Stimulated activated CD4-positive, alpha-beta T cell treated with anti-CD3 and anti-CD28 coated beads, Interleukin-4, amount 100 ng/mL, for 4 hours (primary cell): Measurements from ENCODE around the gene TREM1.

Source experiments
- DNase-seq, 2 experiments: peaks; one replicate each; pipeline ENCODE4 v3.0.0-alpha.2; 2020

The TREM1 gene

DNA sequence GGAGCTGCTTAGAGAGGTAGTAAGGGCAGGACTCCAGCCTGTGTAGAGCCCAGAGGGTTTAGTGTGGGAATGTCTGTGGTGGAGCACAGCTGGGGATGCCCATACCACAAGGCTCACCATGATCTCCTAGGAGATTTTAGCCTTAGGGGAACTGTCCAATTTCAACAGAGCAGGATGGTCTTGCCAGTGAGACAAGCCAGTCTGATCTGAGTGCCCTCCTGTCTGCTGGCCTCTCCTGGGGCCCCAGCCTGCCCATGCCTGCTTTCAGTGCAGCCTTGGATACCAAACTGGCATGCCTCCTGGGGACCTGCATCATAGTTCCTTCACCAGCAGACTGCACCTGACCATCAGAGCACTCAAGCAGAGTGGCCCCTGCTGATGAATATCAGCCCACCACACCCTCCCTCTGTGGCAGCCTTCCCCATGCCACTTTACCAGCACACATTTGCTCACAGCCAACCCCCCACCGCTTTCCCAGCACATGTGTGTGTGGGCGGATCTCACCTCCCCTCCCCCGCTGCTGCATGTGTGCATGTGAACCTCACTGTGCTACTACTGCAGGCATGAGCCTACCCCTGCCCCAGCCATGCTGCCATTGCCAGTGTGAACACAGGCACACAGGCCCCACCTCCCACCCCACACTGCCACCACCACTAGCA lies 7.9 kb upstream of the TREM1 start:
- DNase-seq, result peak in 1 of 2 experiments; percentile 31

DNA sequence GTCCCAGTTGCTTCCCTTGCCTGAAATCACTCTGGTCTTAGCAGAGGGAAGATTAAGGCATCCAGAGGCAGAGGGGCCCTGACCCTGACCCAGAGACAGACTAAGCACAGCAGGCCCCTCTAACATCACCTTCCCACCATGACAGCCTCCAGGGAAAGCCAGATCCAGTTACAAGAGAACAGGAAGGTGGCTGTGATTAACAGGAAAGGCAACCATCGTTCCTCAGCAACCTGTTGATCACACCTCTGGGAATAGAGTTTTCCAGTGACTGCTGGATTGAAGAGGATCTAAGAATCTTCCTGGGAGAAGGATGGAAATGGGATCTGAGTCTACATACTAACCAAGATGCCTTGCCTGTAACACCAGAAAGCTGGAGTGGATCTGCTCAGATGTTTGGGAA lies 5.2 kb upstream of the TREM1 start:
- DNase-seq, result no peak

DNA sequence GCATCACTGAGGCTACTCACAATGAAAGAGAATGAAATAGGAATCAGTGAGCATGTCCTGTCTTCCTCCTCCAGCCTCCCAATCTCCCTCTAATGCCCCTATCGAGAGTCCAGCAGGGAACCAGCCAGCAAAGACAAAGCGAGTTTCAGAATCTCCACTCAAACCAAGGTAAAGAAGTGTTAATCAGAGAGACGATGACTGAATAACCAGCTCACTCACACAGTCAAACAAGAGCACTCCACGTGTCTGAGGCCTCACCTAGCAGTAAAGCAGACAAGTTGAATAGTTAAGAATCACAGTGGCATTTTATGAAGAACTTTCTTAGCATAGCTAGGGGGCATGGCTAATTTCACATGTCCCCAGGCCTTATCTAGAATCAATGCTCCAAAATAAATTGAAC lies 3.3 kb upstream of the TREM1 start:
- DNase-seq, result no peak

DNA sequence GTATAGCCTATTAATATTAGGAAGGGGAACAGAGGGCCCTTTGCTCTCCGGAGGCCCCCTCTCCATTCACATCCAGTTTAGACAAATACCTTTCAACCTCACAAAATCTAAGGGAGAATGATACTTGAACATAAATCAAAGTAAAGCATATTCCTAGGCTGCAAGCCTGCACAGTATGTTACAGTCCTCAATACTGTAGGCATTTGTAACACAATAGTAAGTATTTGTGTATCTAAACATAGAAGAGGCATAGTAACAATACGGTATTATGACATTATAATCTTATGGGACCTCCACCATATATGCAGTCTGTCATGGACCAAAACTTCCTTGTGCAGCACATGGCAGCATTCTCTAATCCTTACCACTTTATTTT lies 2.3 kb upstream of the TREM1 start:
- no peak for DNase-seq

DNA sequence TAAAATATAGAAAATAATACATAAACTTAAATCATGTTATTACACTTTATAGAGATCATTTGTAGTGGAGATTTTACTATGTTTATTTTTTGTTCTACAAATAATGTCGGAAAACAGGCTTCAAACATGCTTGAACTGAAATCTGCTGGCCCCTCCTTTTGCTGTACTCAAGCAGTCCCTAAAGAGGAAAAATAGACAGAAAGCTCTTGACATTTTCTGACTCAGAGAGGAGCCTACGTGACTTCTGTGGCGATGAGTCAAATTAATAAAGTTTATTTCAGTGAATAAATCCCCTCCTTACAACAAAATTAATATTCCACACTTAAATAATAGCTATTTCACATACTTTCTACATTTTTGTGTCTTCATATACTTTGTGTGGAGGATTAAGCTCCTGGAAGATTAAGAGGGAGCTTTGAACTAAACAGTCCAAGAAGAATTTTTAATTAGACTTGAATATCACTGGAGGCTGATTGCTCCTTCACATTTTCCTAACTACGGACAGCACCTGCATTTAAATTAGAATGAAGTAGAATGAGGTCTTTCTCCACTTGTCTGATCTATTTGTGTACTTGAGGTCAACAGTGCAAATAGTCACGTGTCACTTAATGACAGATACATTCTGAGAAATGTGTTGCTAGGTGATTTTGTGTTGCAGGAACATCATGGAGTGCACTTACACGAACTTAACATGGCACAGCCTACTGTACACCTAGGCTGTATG lies 1.7 kb upstream of the TREM1 start:
- DNase-seq, result no peak

DNA sequence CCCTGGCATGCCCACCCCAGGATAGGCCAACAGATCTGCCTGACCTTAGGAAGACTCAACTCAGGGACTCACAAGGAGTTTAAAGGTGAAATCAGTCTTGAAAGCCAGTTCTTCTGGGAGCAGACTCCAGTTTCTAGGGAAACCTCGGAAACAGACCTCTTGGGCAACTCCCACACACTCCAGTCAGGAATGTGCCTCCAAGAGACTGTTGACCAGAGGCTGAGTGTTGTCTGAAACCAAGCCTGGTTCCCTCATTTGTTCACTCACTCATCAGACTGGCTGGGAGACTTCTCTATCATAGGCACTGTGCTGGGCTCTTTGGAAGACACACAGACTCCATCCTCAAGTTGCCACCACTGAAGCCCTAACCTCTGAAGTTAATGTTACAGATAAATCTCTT lies 1.8 kb downstream of the TREM1 start:
- DNase-seq, result no peak

DNA sequence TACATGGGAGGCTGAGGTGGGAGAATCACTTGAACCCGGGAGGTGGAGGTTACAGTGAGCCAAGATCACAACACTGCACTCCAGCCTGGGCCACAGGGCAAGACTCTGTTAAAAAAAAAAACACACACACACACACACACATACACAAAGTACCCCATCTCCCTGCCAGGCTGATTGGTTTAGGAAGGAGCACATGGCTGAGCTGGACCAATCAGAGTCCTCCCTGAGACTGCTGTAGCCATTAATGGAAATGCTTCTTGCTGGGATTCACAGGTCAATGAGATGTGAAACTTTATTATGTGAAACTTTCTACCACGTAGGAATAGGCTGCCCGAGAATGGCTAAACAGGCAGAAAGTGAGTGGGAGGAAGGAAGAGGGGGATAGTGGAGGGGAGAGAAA lies 2.9 kb downstream of the TREM1 start:
- no peak for DNase-seq

DNA sequence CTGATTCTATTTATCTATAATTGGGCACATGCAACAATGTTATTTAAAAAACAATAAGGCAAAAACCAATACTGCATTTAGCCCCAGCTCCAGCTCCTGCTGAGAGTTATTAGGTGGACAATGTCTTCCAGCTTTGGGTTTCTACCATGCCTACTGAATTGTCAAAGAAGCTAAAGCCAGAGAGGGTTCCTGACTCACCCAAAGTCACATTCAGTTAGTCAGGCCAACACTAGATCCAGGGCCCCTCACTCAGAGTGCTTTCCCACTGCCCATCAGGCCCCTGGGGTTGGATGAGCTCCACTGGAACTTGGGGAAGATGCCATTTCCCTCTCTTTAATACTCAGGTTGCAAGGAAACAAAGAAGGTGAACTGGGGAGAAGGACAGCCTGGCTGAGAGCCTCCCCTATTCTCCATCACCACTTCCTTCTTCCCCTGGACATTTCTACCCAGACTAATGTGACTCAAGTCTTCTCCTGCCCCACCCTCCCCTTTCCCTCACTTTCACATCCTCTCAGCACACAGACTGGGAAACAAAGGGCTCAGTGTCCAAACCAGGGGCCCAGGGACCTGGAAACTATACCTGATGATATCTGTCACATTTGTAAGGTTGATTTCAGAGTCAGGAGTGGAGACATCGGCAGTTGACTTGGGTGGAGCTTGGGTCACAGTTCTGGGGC lies 6.0 kb downstream of the TREM1 start:
- no peak for DNase-seq

DNA sequence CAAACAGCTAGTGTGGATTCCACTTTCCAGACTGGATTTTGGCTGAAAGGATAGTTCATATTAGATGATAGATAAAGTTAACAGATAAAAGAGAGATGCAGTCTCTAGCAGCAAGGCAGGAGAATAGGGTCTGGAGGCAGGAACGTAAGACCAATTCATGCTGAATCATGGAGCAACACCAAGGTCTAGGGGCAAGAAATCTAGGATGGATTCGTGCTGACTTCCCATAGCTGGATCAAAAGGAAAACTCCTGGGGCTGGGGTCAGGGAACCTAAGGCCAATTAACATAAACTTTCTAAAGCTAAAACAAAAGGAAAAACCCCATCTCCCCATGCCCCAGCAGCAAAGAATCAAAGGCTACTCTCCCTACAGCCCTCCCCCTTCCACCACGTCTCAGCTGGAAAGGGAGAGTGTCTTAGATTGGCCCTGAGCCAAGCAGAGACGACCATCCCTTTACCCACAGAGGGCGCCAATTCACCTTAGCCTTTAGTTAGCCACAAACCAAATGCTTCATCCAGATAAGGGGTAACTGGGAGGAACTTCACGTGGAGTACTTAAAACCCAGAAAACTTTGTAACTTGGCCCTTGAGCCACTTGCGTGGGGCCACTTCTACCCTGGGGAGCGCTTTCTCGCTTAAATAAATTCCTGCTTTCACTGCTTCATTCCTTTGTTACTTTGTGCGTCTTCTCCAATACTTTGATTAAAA lies 7.6 kb downstream of the TREM1 start:
- DNase-seq, result peak; percentile 48 to 69

DNA sequence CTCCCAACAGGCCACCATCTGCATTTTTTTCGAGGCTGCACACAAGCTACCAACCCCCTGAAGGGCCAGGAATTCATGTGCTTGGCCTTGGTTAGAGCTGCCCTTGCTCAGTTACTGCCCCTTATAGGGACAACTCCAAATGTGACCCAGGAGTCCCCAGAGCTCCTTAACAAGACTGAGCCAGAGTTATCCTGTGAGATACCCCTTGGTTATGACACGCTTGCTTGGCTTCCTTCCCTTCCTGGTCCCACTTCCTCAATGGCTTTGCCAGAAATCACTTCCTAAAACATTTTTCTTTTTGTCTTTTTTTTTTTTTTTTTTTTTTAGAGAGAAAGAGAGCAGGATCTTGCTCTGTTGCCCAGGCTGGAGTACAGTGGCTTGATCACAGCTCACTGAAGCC lies 8.9 kb downstream of the TREM1 start:
- no peak for DNase-seq

DNA sequence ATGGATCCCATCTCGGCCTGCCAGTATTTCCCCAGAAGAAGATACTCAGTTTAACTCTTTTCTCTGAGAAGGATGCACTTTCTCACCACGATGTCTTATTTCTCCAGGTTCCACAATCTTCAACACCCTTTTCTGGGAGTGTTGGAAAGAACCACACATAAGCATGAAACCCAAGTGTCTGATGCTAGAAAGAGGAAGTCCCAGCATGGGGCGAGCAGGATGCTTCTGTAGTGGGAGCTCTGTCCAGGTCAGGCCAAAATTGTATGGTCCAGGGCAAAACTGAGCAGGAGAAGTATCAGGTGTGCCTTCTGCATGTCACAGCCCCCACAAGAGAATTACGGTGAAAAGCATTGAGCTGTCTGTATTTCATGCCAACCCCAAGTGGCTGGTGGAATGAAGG lies 11.0 kb downstream of the TREM1 start:
- no peak for DNase-seq

DNA sequence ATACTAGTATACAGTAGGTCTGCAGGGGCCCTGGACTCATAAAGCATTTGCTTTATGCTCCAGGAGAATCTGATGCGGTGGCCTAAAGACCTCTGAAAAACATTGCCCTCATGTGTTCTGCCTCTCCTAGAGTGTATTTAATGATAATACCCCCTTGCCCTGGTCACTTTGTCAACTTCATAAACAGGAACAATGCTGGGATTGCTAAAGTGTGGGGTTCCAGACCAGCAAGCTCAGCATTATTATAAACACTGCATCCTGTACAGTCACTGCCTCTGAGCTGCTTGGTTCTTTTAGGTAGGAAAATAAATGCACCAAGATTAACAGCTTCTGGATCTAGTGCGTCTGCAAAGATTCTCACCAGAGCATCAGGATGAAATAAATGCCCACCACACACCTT lies 12.2 kb downstream of the TREM1 start:
- no peak for DNase-seq

DNA sequence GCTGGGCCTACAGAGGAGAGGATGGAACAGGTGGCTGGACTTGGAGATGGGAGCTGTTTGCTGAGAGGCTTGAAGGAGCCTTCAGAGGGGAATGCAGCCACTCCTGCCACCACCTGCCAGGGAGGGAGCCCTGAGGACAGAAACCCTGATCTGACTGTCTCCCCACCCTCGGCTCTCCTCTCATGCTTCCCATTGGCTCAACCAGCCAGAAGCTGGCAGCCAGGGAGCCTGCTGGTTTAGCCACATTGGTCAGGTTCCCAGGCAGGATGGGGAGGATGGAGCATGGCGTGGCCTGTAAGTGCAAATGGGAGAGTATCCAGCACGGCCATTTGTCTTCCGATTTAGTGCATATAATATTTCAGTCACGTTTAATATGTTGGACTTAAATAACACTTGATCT lies 12.8 kb downstream of the TREM1 start:
- DNase-seq, result no peak

DNA sequence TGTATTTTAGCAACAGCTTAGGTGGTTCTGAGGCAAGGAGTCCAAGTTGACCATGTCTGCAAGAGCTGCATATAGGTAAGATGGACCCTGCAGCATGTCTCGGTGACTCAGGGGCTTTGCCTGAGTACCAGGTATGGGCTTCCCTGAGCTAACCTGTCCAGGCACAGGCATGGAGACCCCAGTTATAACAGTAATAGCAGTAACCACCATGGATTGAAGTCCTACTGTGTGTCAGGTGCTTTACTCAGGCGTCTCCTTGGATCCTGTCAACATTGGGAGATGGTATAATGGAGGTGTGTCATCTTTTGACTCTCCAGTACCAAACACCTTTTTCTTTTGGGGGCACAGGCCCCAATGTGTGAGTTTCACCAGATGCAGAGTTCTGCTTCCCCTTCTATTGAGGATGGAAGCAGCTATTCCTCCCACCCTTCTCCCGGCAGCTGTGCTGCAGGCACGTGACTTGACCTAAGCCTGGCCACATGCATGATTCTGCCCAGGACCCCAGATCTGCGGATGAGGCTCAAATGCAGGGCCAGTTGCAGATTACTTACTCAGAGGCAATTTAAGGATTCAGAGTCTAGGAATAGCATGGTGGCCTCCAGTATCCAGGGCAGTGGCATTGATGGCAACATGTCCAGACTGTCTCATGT lies 13.8 kb downstream of the TREM1 start:
- no peak for DNase-seq

DNA sequence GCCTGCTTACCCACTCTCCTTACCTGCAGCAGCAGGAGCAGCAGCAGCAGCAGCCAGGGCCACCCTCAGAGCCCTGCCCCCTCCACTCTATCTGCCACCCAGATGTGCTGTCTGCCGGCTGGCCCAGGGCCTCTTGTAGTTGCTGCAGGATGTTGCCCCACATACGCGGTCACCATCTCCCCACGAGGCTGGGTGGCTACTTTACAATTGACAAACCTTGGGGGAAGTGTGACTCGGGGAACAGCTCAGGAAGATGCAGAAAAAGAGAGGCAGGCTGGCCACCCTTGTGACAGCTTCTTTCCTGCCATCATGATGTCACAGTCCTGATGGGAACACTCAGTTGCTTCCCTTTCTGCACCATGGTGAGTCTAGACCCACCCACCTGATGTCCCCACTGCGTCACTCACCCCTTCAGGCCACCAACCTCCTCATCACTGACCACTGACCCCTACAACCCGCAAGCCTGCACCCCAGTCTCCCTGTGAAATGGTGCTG lies 14.5 kb downstream of the TREM1 start:
- DNase-seq, result no peak

DNA sequence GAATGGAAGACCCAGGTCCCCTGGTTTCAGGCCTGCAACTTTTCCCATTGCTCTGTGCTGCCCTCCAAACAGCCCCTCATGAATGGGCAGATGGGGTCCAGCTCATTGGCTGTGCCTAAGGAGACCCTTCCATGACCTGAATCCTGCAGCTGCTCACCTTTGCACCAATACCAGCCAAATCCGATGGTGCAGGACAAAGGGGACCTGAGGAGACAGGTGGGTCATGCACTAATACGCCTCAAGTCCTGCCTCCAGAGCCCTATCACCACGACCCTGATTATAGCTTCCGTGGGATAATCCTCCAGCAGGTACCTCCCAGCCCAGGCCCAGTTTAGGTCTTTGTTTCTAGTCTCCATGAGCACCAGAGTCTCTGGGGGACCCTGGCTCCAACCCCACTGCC lies 16.8 kb downstream of the TREM1 start:
- DNase-seq, result no peak

DNA sequence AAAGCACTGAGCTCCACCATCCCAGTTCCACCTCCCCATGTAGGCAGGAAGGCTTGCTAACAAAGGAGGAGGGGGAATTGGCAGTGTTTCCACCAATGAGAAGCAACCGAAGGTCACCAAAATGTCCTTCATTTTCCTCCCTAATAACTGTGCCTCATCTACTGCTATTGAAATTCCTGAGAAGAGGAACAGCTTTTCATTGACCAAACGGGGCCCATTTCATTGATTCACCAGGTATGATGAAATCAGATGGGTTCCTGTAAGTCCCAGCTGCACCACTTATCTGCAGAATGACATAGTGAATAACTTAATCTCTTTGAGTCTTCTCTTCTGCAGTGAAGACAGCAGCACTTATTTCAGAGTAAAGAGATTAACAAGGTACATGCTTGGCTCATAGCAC lies 17.3 kb downstream of the TREM1 start:
- DNase-seq, result no peak

DNA sequence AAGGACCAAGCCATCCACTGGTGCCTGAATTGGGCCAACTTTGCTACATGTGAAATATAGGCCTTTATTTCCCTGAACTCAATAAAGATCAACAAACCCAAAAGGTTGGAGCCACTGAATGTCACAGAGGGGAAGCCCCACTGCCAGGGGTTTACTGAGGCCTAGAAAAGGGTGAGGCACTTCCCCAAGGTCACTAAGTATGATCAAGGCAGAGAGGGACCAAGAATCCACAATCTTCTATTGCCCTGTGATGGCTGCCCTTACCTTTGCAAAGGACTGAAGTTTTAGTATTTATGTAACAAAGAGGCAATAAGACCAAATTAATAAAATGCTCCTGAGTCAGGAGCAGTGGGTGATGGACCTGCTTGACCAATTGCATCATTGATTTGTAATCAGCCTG lies 18.0 kb downstream of the TREM1 start:
- no peak for DNase-seq

DNA sequence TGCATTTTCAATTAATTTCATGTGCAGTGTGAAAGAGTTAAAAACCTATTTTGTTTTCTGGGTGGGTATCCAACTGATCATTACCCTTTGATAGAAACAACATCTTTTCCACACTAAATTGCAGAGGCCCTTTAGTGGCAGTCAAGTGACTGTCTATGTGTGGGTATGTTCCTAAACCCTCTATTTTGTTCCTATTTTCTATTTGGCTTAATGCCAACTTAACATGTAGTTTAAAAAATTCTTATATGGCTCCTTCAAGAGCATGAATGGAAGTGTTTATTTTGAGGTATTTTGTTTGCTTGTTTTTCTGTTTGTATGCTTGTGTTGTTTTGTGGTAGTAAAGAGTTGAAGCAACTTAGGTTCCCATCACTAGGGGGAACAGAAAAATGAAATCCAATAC lies 19.9 kb downstream of the TREM1 start:
- DNase-seq, result no peak

DNA sequence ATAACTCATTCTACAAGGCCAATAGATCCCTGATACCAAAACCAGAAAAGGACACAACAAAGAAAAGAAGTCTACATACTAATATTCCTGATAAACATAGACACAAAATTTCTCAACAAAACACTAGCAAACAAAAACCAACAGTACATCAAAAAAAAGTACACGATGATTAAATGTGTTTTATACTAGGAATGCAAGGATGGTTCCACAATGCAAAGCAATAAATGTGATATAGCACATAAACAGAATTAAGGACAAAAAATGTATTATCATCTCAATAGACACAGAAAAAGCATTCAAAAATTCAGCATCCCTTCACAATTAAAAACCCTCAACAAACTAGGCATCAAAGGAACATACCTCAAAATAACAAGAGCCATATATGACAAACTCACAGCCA lies 23.2 kb downstream of the TREM1 start:
- DNase-seq, result no peak

DNA sequence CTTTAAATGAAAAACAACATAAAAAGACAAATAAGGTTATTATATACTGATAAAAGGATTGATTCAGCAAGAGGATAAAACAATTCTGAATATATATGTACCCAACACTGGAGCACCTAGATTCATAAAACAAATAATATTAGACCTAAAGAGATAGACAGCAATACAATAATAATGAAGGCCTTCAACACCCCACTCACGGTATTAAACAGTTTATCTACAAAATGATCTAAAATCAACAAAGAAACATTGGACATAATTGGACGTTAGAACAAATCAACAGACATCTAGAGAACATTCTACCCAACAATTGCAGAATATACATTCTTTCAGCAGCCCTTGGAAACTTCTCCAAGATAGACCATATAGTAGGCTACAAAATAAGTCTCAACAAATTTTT lies 24.1 kb downstream of the TREM1 start:
- DNase-seq, result no peak

DNA sequence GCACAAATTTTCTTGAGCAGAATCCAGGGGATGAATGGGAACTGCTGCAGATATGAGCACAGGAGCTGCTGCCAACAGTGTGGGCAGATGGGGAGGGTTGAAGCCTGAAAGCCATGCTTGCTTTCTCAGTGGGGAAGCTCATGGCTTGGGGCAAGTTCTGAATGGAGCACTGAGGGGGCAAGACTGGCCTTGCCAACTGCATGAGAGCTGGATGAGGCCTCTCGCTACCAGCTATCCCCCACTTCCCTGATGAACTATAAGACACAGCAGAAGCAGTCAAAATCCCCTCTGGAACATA lies 28.3 kb downstream of the TREM1 start:
- no peak for DNase-seq
